SK-N-SH (cell line): ENCODE measurements around the gene SPATA31C1. TPM values are rescaled to one million over a fixed set of nuclear protein-coding genes. Genes with fewer than 3 reads are reported as not detected.

Experiments
- CTCF ChIA-PET: fragments of 300-600, 350-600 bp; formaldehyde crosslinking; extraction: SDS; loops from one replicate; lab custom pipeline; 2021; lab: Yijun Ruan, JAX
- POLR2A ChIA-PET: fragments of 350-600 bp; sonication (Branson Sonifier 250); formaldehyde crosslinking; extraction: SDS; loops from one replicate; lab custom pipeline; 2020; ENCODE audit warnings: antibody characterized with exemption, inconsistent platforms; lab: Yijun Ruan, JAX
- DNase-seq: peaks from one replicate; pipeline ENCODE4 v3.0.0; 2012
- H2AFZ ChIP-seq: fragments of 200-600 bp; sonication (generic); 2 replicates; pipeline ENCODE4 v1.8.1; 2016; ENCODE audit warnings: antibody characterized with exemption, mild to moderate bottlenecking, low read depth
- H3F3A ChIP-seq: fragments of 200-600 bp; sonication (generic); replicated peaks from 2 replicates; pipeline ENCODE3; 2016; ENCODE audit warnings: antibody characterized with exemption, mild to moderate bottlenecking; ENCODE audit not compliant: insufficient read depth
- H3K27ac ChIP-seq, 2 experiments: fragments of 200-500 bp in 1 of 2; fragments of 200-600 bp in 1 of 2; sonication (Bioruptor generic) in 1 of 2; sonication (generic), shearing (Covaris generic) in 1 of 2; 2 replicates each; pipeline versions ENCODE4 v1.5.1 to v1.6.1; 2014 to 2016; ENCODE audit warnings: low read depth in 2 of 2, inconsistent platforms in 1 of 2, low read length in 1 of 2, mild to moderate bottlenecking in 1 of 2, mixed read lengths in 1 of 2
- H3K27me3 ChIP-seq: fragments of 200-600 bp; sonication (generic), shearing (Covaris generic); 2 replicates; pipeline ENCODE4 v1.6.1; 2016; ENCODE audit warnings: mixed run types; ENCODE audit not compliant: insufficient read depth
- H3K36me3 ChIP-seq, 2 experiments: fragments of 200-500 bp in 1 of 2; fragments of 200-600 bp in 1 of 2; sonication (Bioruptor generic) in 1 of 2; sonication (generic) in 1 of 2; replicated peaks in 1 of 2; 2 replicates each; pipeline versions ENCODE3 to v1.5.1; 2014 to 2016; ENCODE audit warnings: low read length in 1 of 2, mild to moderate bottlenecking in 1 of 2; ENCODE audit not compliant: insufficient read depth in 2 of 2, control insufficient read depth in 1 of 2
- H3K4me1 ChIP-seq, 2 experiments: fragments of 200-500 bp in 1 of 2; fragments of 200-600 bp in 1 of 2; sonication (Bioruptor generic) in 1 of 2; sonication (generic), shearing (Covaris generic) in 1 of 2; 2 replicates each; pipeline versions ENCODE4 v1.5.1 to v1.6.1; 2014 to 2016; ENCODE audit warnings: low read depth in 1 of 2, low read length in 1 of 2, mixed run types in 1 of 2; ENCODE audit not compliant: insufficient read depth in 2 of 2, control insufficient read depth in 1 of 2
- H3K4me2 ChIP-seq: fragments of 200-600 bp; sonication (generic), shearing (Covaris generic); 2 replicates; pipeline ENCODE4 v1.6.1; 2017; ENCODE audit warnings: mixed run types
- H3K4me3 ChIP-seq, 2 experiments: fragments of 200-500 bp in 1 of 2; fragments of 200-600 bp in 1 of 2; sonication (Bioruptor generic) in 1 of 2; sonication (generic), shearing (Covaris generic) in 1 of 2; 2 replicates each; pipeline versions ENCODE4 v1.5.1 to v1.8.1; 2014 to 2016; ENCODE audit warnings: low read depth in 2 of 2, inconsistent platforms in 1 of 2, low read length in 1 of 2, mild to moderate bottlenecking in 1 of 2, mixed read lengths in 1 of 2, moderate library complexity in 1 of 2
- H3K79me2 ChIP-seq: fragments of 200-600 bp; sonication (generic); 2 replicates; pipeline ENCODE4 v1.8.1; 2017; ENCODE audit warnings: mild to moderate bottlenecking; ENCODE audit not compliant: insufficient read depth
- H3K9ac ChIP-seq: fragments of 200-600 bp; sonication (generic); 2 replicates; pipeline ENCODE4 v1.6.1; 2017; ENCODE audit warnings: mixed run types
- H3K9me2 ChIP-seq: fragments of 200-600 bp; sonication (generic); 2 replicates; pipeline ENCODE4 v1.6.1; 2017; ENCODE audit warnings: mixed run types
- H3K9me3 ChIP-seq: fragments of 200-600 bp; sonication (generic); 2 replicates; pipeline ENCODE4 v1.6.1; 2017; ENCODE audit warnings: mixed run types, mild to moderate bottlenecking, moderate library complexity
- H4K20me1 ChIP-seq: fragments of 200-600 bp; sonication (generic); 2 replicates; pipeline ENCODE4 v1.6.1; 2017; ENCODE audit warnings: mild to moderate bottlenecking, mixed run types; ENCODE audit not compliant: insufficient read depth
- CTCF ChIP-seq: fragments of 200-600 bp; sonication (generic); IDR thresholded peaks from 2 replicates; pipeline ENCODE4 v1.6.1; 2017; ENCODE audit warnings: antibody characterized with exemption, mild to moderate bottlenecking, moderate library complexity
- FOSL2 ChIP-seq: IDR thresholded peaks from 2 replicates; pipeline ENCODE4 v1.4.0; 2012; ENCODE audit warnings: low read depth, mild to moderate bottlenecking, moderate library complexity, borderline replicate concordance
- FOXJ3 ChIP-seq: sonication (generic); formaldehyde crosslinking; IDR thresholded peaks from 2 replicates; pipeline ENCODE4 v1.5.1; 2020; ENCODE audit warnings: mild to moderate bottlenecking, missing genetic modification reagents
- FOXM1 ChIP-seq: IDR thresholded peaks from 2 replicates; pipeline ENCODE4 v1.4.0; 2012; ENCODE audit warnings: low read depth, mild to moderate bottlenecking
- MAX ChIP-seq: IDR thresholded peaks from 2 replicates; pipeline ENCODE4 v1.4.0; 2012; ENCODE audit warnings: low read depth
- MEF2A ChIP-seq: IDR thresholded peaks from 2 replicates; pipeline ENCODE4 v1.4.0; 2012; ENCODE audit warnings: low read depth, borderline replicate concordance
- MXI1 ChIP-seq: IDR thresholded peaks from 2 replicates; pipeline ENCODE4 v1.6.1; 2012; ENCODE audit warnings: mild to moderate bottlenecking, low read depth, low read length, improper control_type of control experiment
- NFIC ChIP-seq: IDR thresholded peaks from 2 replicates; pipeline ENCODE4 v1.4.0; 2012; ENCODE audit warnings: borderline replicate concordance
- POLR2AphosphoS5 ChIP-seq: IDR thresholded peaks from 2 replicates; pipeline ENCODE4 v1.6.1; 2012; ENCODE audit warnings: low read depth, low read length
- RAD21 ChIP-seq: IDR thresholded peaks from 2 replicates; pipeline ENCODE4 v1.6.1; 2012; ENCODE audit warnings: mild to moderate bottlenecking, low read length
- RFX5 ChIP-seq: IDR thresholded peaks from 2 replicates; pipeline ENCODE4 v1.6.1; 2012; ENCODE audit warnings: mild to moderate bottlenecking, improper control_type of control experiment, low read length
- RXRA ChIP-seq: IDR thresholded peaks from 2 replicates; pipeline ENCODE4 v1.4.0; 2012; ENCODE audit warnings: low read depth, mild to moderate bottlenecking, borderline replicate concordance
- TEAD4 ChIP-seq: IDR thresholded peaks from 2 replicates; pipeline ENCODE4 v1.4.0; 2012; ENCODE audit warnings: mild to moderate bottlenecking, borderline replicate concordance; ENCODE audit not compliant: insufficient read depth
- YY1 ChIP-seq: IDR thresholded peaks from 2 replicates; pipeline ENCODE4 v1.4.0; 2012; ENCODE audit warnings: low read depth, mild to moderate bottlenecking
- WGBS: methylation state at CpG from one replicate; pipeline ENCODE4 v1.1.6; 2017; ENCODE audit warnings: low lambda C conversion rate; 5-methylcytosine and 5-hydroxymethylcytosine counted together
- polyA plus RNA-seq, 3 experiments: library from polyadenylated mRNA; depleted of rRNA; stranded (reverse); fragments of >200 nt; gene quantifications; 2 replicates each; pipeline ENCODE4 v1.2.3, GENCODE V29; 2012

Gene SPATA31C1
- polyA plus RNA-seq, 1 of the 3 experiments (the other 2 are of a cell fraction): not detected

GRCh38 chr9:87874304-87874623, 43.5 kb upstream of the SPATA31C1 start:
- no peak overlapping the region for H3K9ac ChIP-seq
- no peaks in the 10 kb centered on the region for H3K9me2 ChIP-seq
- H3K36me3 ChIP-seq: no peaks in the 10 kb centered on the region
- no peak for DNase-seq
- no peak overlapping the region for H3K4me3 ChIP-seq
- no peak overlapping the region for H2AFZ ChIP-seq
- H3K4me2 ChIP-seq: no peak overlapping the region
- no peak for TF ChIP-seq NFIC
- no peak for TF ChIP-seq RXRA
- no peak for TF ChIP-seq CTCF
- no peak for TF ChIP-seq FOSL2
- no peak for TF ChIP-seq MXI1
- TF ChIP-seq POLR2AphosphoS5: no peak
- TF ChIP-seq FOXM1: no peak
- TF ChIP-seq TEAD4: no peak
- H3F3A ChIP-seq: no peaks in the 10 kb centered on the region
- peaks cover 0 to 18% of the 10 kb centered on the region in 2 experiments; a peak in 1 of 4 replicates for H3K4me1 ChIP-seq
- no peak overlapping the region for H3K27ac ChIP-seq
- whole genome bisulfite sequencing: 40% methylated on average over 7 of the region's 7 CpGs
- H4K20me1 ChIP-seq: no peaks in the 10 kb centered on the region
- no peaks in the 10 kb centered on the region for H3K9me3 ChIP-seq
- no peaks in the 10 kb centered on the region for H3K79me2 ChIP-seq
- ChIA-PET CTCF (interaction anchor here (0.7 kb wide), 1 partner anchor 24 kb away, joined by 3 read pairs; no protein-coding TSS in a partner anchor), POLR2A (no interaction called here)
- no peaks in the 10 kb centered on the region for H3K27me3 ChIP-seq

GRCh38 chr9:87875060-87875459, 42.7 kb upstream of the SPATA31C1 start:
- peaks cover 0 to 18% of the 10 kb centered on the region in 2 experiments; a peak in 1 of 4 replicates for H3K4me1 ChIP-seq

More at GRCh38 chr9:87875060-87875459, 42.7 kb upstream of the SPATA31C1 start:
- Histone ChIP-seq H3K9ac (no peak overlapping the region), H3K9me3 (no peaks in the 10 kb centered on the region), H3K36me3 (no peaks in the 10 kb centered on the region), H3K27ac (no peak overlapping the region), H3K4me3 (no peak overlapping the region), H4K20me1 (no peaks in the 10 kb centered on the region), H3K9me2 (no peaks in the 10 kb centered on the region), H2AFZ (no peak overlapping the region), H3K79me2 (no peaks in the 10 kb centered on the region), H3K4me2 (no peak overlapping the region), H3K27me3 (no peaks in the 10 kb centered on the region), H3F3A (no peaks in the 10 kb centered on the region)
- TF ChIP-seq YY1 (no peak), MEF2A (no peak), FOXJ3 (no peak), MAX (no peak), RFX5 (no peak), RAD21 (no peak)
- POLR2A ChIA-PET: no interaction called here
- DNase-seq: no peak
- CTCF ChIA-PET: interaction anchor here (1.1 kb wide), 1 partner anchor 9 kb away, joined by 3 read pairs; no protein-coding TSS in a partner anchor
